GM23338 (cell line): ENCODE measurements around the gene MAOA. TPM values are rescaled to one million over a fixed set of nuclear protein-coding genes. Genes with fewer than 3 reads are reported as not detected.

ENCODE experiments used
- ATAC-seq: fragments of 200-7000 bp; cut with Tn5 transposase; 3 replicates; pipeline ENCODE4 v1.9.1; 2020
- DNase-seq: peaks from one replicate; pipeline ENCODE4 v3.0.0-alpha.2; 2015; ENCODE audit warnings: low spot score
- H2AFZ ChIP-seq: fragments of 200-600 bp; sonication (generic); 2 replicates; pipeline ENCODE4 v1.8.0; 2016; ENCODE audit warnings: antibody characterized with exemption, mild to moderate bottlenecking, moderate library complexity
- H3F3A ChIP-seq: fragments of 200-600 bp; sonication (generic); replicated peaks from 2 replicates; pipeline ENCODE4 v1.8.0; 2017; ENCODE audit warnings: antibody characterized with exemption, mixed run types, low read depth
- H3K27ac ChIP-seq: fragments of 200-600 bp; sonication (generic); 2 replicates; pipeline ENCODE4 v1.6.1; 2016; ENCODE audit warnings: low read depth
- H3K27me3 ChIP-seq: fragments of 200-600 bp; sonication (generic); 2 replicates; pipeline ENCODE4 v1.8.0; 2016; ENCODE audit warnings: mild to moderate bottlenecking, mixed run types, moderate library complexity; ENCODE audit not compliant: insufficient read depth
- H3K36me3 ChIP-seq: fragments of 200-600 bp; sonication (generic); 2 replicates; pipeline ENCODE4 v1.8.0; 2016; ENCODE audit warnings: mild to moderate bottlenecking; ENCODE audit not compliant: insufficient read depth
- H3K4me1 ChIP-seq: fragments of 200-600 bp; sonication (generic); 2 replicates; pipeline ENCODE4 v1.8.0; 2016; ENCODE audit warnings: mild to moderate bottlenecking, moderate library complexity; ENCODE audit not compliant: insufficient read depth
- H3K4me2 ChIP-seq: fragments of 200-600 bp; sonication (generic); 2 replicates; pipeline ENCODE4 v1.7.1; 2017; ENCODE audit warnings: mixed run types
- H3K4me3 ChIP-seq: fragments of 200-600 bp; sonication (generic); 2 replicates; pipeline ENCODE4 v1.6.1; 2016; ENCODE audit warnings: mixed run types
- H3K79me2 ChIP-seq: fragments of 200-600 bp; sonication (generic); replicated peaks from 2 replicates; pipeline ENCODE4 v1.8.0; 2017; ENCODE audit warnings: mild to moderate bottlenecking; ENCODE audit not compliant: insufficient read depth
- H3K9me2 ChIP-seq: fragments of 200-600 bp; sonication (generic); 2 replicates; pipeline ENCODE4 v1.8.0; 2017; ENCODE audit not compliant: insufficient read depth
- H4K20me1 ChIP-seq: fragments of 200-600 bp; sonication (generic); replicated peaks from 2 replicates; pipeline ENCODE4 v1.8.0; 2017; ENCODE audit warnings: mild to moderate bottlenecking; ENCODE audit not compliant: insufficient read depth
- H3K27ac Mint-ChIP-seq: 2 replicates; pipeline ENCODE4 v1.8.0; 2020; ENCODE audit warnings: inconsistent platforms, mild to moderate bottlenecking, moderate library complexity, mixed read lengths
- H3K27me3 Mint-ChIP-seq: 3 replicates; pipeline ENCODE4 v1.8.0; 2022; ENCODE audit warnings: low read depth, mild to moderate bottlenecking, moderate library complexity, mixed read lengths, inconsistent platforms; ENCODE audit not compliant: insufficient read depth, poor library complexity
- H3K36me3 Mint-ChIP-seq: 3 replicates; pipeline ENCODE4 v1.8.0; 2021; ENCODE audit warnings: low read depth, mild to moderate bottlenecking, inconsistent platforms, moderate library complexity, mixed read lengths
- H3K4me1 Mint-ChIP-seq: 3 replicates; pipeline ENCODE4 v1.8.0; 2020; ENCODE audit warnings: mild to moderate bottlenecking, inconsistent platforms, mixed read lengths
- H3K4me3 Mint-ChIP-seq: 3 replicates; pipeline ENCODE4 v1.8.0; 2021; ENCODE audit warnings: moderate library complexity, mild to moderate bottlenecking, inconsistent platforms, mixed read lengths
- H3K9me3 Mint-ChIP-seq: 3 replicates; pipeline ENCODE4 v1.8.0; 2020; ENCODE audit warnings: moderate library complexity, mild to moderate bottlenecking, inconsistent platforms, mixed read lengths
- CREB1 ChIP-seq: fragments of 250-450 bp; sonication (Bioruptor Pico); IDR thresholded peaks from 2 replicates; pipeline ENCODE4 v1.5.0; 2020; ENCODE audit warnings: low read depth, mild to moderate bottlenecking, moderate library complexity
- CTCF ChIP-seq, 2 experiments: fragments of 200-600 bp in 1 of 2; sonication (generic) in 1 of 2; conservative IDR thresholded peaks; 2 replicates each; pipeline versions ENCODE4 v1.5.1 to v1.6.1; 2016 to 2017; ENCODE audit warnings: antibody characterized with exemption in 2 of 2, low read depth in 2 of 2, mild to moderate bottlenecking in 2 of 2, moderate library complexity in 1 of 2
- ETS1 ChIP-seq: IDR thresholded peaks from 2 replicates; pipeline ENCODE4 v1.6.1; 2016; ENCODE audit warnings: antibody characterized with exemption
- EZH2 ChIP-seq: fragments of 200-600 bp; sonication (generic); IDR thresholded peaks from one replicate; pipeline ENCODE4 v1.8.0; 2017; ENCODE audit warnings: antibody characterized with exemption, mild to moderate bottlenecking, low read depth; ENCODE audit not compliant: unreplicated experiment
- EZH2phosphoT487 ChIP-seq: fragments of 200-600 bp; sonication (generic); IDR thresholded peaks from one replicate; pipeline ENCODE4 v1.8.1; 2018; ENCODE audit warnings: antibody characterized with exemption; ENCODE audit not compliant: unreplicated experiment
- JUNB ChIP-seq: IDR thresholded peaks from one replicate; pipeline ENCODE4 v1.6.1; 2016; ENCODE audit warnings: antibody characterized with exemption; ENCODE audit not compliant: unreplicated experiment
- NANOG ChIP-seq: IDR thresholded peaks from 2 replicates; pipeline ENCODE4 v1.6.1; 2016; ENCODE audit warnings: antibody characterized with exemption, borderline replicate concordance
- POLR2AphosphoS5 ChIP-seq: IDR thresholded peaks from 2 replicates; pipeline ENCODE4 v1.6.1; 2016; ENCODE audit warnings: antibody characterized with exemption, low read depth
- STAT1 ChIP-seq: IDR thresholded peaks from one replicate; pipeline ENCODE4 v1.6.1; 2016; ENCODE audit warnings: antibody characterized with exemption; ENCODE audit not compliant: unreplicated experiment
- ZNF114 ChIP-seq: fragments of 250-450 bp; sonication (Bioruptor Pico); IDR thresholded peaks from 2 replicates; pipeline ENCODE4 v1.5.0; 2020; ENCODE audit warnings: mild to moderate bottlenecking, moderate library complexity
- ZNF331 ChIP-seq: fragments of 250-450 bp; sonication (Bioruptor Pico); IDR thresholded peaks from 2 replicates; pipeline ENCODE4 v1.5.0; 2020; ENCODE audit warnings: low read depth, mild to moderate bottlenecking, moderate library complexity
- polyA plus RNA-seq: library from polyadenylated mRNA; unstranded; fragments of >200 nt; fragmentation: Nextera tagmentation; extraction: Ambion mirVana; gene quantifications from 2 replicates; pipeline ENCODE4 v1.2.1, GENCODE V29; 2016
- total RNA-seq: library from RNA; depleted of rRNA; stranded (reverse); fragments of >200 nt; shearing (Covaris generic); gene quantifications from 2 replicates; pipeline ENCODE4 v1.2.3, GENCODE V29; 2014
- TF ChIP-seq, protein P1 (sequence below): fragments of 250-450 bp; sonication (Bioruptor Pico); IDR thresholded peaks from 2 replicates; pipeline ENCODE4 v1.5.0; 2020; ENCODE audit warnings: mild to moderate bottlenecking, moderate library complexity

The MAOA gene
- total and polyA plus RNA-seq, 2 experiments from 2014 or later, result 3.2 to 5.2 TPM

- no peak for TF ChIP-seq ETS1
Observed at GRCh38 chrX:43679778-43680177, 23.7 kb downstream of the MAOA start (continued).

DNA sequence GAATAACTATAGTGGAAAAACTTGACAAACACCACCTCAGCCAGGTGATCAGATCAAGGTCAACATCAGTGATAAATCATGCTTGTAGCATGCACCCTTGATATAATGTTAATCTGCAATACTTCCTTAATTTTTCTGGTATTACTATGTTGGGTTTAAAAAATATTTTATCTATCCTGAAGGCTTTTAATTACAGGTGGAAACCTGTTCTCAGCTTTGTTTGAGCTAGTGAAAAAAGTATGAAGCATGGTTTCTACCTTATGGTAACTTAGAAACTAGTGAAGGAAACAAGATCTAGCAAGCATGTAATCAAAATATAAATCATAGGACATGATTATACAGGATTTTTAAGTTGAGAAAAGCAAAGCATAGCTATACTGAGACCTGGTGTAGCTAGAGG is 26.6 kb downstream of the MAOA start:
- Mint-ChIP-seq H3K4me3 (no peak overlapping the region), H3K9me3 (peaks cover 3% of the 10 kb centered on the region; the same call in 1 of the 3 replicates), H3K27ac (no peak overlapping the region)
- TF ChIP-seq CREB1 (CRISPR knock-in tag) (no peak), ZNF114 (CRISPR knock-in tag) (no peak), NANOG (no peak), STAT1 (no peak), EZH2phosphoT487 (no peak), JUNB (no peak), ZNF331 (CRISPR knock-in tag) (no peak), EZH2 (no peak), CTCF (conservative IDR thresholded peaks at IDR 0.05; ENCODE audit: low read depth in 2 of 2) (no peak), POLR2AphosphoS5 (no peak), ETS1 (no peak)
- TF ChIP-seq, protein P1, sequence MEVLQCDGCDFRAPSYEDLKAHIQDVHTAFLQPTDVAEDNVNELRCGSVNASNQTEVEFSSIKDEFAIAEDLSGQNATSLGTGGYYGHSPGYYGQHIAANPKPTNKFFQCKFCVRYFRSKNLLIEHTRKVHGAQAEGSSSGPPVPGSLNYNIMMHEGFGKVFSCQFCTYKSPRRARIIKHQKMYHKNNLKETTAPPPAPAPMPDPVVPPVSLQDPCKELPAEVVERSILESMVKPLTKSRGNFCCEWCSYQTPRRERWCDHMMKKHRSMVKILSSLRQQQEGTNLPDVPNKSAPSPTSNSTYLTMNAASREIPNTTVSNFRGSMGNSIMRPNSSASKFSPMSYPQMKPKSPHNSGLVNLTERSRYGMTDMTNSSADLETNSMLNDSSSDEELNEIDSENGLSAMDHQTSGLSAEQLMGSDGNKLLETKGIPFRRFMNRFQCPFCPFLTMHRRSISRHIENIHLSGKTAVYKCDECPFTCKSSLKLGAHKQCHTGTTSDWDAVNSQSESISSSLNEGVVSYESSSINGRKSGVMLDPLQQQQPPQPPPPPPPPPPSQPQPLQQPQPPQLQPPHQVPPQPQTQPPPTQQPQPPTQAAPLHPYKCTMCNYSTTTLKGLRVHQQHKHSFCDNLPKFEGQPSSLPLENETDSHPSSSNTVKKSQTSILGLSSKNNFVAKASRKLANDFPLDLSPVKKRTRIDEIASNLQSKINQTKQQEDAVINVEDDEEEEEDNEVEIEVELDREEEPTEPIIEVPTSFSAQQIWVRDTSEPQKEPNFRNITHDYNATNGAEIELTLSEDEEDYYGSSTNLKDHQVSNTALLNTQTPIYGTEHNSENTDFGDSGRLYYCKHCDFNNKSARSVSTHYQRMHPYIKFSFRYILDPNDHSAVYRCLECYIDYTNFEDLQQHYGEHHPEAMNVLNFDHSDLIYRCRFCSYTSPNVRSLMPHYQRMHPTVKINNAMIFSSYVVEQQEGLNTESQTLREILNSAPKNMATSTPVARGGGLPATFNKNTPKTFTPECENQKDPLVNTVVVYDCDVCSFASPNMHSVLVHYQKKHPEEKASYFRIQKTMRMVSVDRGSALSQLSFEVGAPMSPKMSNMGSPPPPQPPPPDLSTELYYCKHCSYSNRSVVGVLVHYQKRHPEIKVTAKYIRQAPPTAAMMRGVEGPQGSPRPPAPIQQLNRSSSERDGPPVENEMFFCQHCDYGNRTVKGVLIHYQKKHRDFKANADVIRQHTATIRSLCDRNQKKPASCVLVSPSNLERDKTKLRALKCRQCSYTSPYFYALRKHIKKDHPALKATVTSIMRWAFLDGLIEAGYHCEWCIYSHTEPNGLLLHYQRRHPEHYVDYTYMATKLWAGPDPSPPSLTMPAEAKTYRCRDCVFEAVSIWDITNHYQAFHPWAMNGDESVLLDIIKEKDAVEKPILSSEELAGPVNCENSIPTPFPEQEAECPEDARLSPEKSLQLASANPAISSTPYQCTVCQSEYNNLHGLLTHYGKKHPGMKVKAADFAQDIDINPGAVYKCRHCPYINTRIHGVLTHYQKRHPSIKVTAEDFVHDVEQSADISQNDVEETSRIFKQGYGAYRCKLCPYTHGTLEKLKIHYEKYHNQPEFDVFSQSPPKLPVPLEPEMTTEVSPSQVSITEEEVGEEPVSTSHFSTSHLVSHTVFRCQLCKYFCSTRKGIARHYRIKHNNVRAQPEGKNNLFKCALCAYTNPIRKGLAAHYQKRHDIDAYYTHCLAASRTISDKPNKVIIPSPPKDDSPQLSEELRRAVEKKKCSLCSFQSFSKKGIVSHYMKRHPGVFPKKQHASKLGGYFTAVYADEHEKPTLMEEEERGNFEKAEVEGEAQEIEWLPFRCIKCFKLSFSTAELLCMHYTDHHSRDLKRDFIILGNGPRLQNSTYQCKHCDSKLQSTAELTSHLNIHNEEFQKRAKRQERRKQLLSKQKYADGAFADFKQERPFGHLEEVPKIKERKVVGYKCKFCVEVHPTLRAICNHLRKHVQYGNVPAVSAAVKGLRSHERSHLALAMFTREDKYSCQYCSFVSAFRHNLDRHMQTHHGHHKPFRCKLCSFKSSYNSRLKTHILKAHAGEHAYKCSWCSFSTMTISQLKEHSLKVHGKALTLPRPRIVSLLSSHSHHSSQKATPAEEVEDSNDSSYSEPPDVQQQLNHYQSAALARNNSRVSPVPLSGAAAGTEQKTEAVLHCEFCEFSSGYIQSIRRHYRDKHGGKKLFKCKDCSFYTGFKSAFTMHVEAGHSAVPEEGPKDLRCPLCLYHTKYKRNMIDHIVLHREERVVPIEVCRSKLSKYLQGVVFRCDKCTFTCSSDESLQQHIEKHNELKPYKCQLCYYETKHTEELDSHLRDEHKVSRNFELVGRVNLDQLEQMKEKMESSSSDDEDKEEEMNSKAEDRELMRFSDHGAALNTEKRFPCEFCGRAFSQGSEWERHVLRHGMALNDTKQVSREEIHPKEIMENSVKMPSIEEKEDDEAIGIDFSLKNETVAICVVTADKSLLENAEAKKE (CRISPR knock-in tag), result no peak

More for the DNA sequence above, 26.6 kb downstream of the MAOA start:
- ATAC-seq (no peak), DNase-seq (no peak)
- Histone ChIP-seq H3K4me3 (no peak overlapping the region), H3K36me3 (no peaks in the 10 kb centered on the region), H3K79me2 (no peaks in the 10 kb centered on the region), H3K27me3 (no peaks in the 10 kb centered on the region), H3K4me1 (no peaks in the 10 kb centered on the region), H3K27ac (no peak overlapping the region), H3F3A (no peaks in the 10 kb centered on the region), H2AFZ (no peak overlapping the region), H4K20me1 (no peaks in the 10 kb centered on the region), H3K9me2 (no peaks in the 10 kb centered on the region), H3K4me2 (no peak overlapping the region)
- Mint-ChIP-seq H3K27me3 (no peaks in the 10 kb centered on the region), H3K4me1 (peaks cover 7% of the 10 kb centered on the region), H3K36me3 (peaks cover 3% of the 10 kb centered on the region; the same call in 1 of the 3 replicates)
